ENCODE results near the gene MRPS27. TPM values are rescaled to one million over a fixed set of nuclear protein-coding genes. Genes with fewer than 3 reads are reported as not detected.

The MRPS27 gene
- total RNA-seq, 1 donor from 2014 or later, result 37.0 TPM

DNA sequence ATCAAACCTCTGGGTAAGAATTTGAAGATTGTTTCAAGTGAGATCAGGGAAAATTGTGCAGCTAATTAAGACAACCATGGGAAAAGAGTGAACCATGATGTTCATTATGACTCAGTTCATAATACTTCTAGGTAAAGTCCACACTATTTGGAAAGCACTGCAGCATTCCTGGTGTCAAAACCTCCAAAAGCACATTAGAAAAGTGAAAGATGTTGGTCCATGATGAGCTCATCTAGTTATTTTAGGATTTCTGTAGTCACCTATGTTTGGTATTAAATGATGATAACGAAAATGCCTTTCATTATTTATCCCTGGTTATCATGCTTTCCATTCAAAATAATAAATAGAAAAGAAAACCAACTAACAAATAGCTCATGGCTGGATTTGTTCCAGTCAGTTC is 49.3 kb upstream of the MRPS27 start:
- Histone ChIP-seq H3K9ac (ENCODE audit: low read length) (no peak overlapping the region), H2AFZ (ENCODE audit: low read depth, low read length) (no peak overlapping the region), H3K4me3 (ENCODE audit: insufficient read depth, low read depth, low read length) (no peak overlapping the region), H3K79me2 (ENCODE audit: insufficient read depth, low read length) (no peaks in the 10 kb centered on the region), H3K27ac (ENCODE audit: low read depth, low read length) (no peak overlapping the region), H3K27me3 (ENCODE audit: insufficient read depth, low read length) (no peaks in the 10 kb centered on the region), H4K20me1 (ENCODE audit: insufficient read depth, low read length) (no peaks in the 10 kb centered on the region), H3K9me3 (ENCODE audit: insufficient read depth, low read depth, low read length) (no peaks in the 10 kb centered on the region), H3K4me2 (ENCODE audit: low read length) (no peak overlapping the region), H3K4me1 (ENCODE audit: insufficient read depth, low read length) (peaks cover 14% of the 10 kb centered on the region), H3K36me3 (ENCODE audit: insufficient read depth, low read length) (no peaks in the 10 kb centered on the region)
- peak; percentile 89 for DNase-seq (ENCODE audit: low read depth)
- peaks cover 32% of the 10 kb centered on the region for H3K4me1 Mint-ChIP-seq (ENCODE audit: low read depth, unreplicated experiment)
- TF ChIP-seq EZH2 (IDR thresholded peaks at IDR 0.05; ENCODE audit: insufficient read depth, low read length), result no peak
- TF ChIP-seq, protein P1, sequence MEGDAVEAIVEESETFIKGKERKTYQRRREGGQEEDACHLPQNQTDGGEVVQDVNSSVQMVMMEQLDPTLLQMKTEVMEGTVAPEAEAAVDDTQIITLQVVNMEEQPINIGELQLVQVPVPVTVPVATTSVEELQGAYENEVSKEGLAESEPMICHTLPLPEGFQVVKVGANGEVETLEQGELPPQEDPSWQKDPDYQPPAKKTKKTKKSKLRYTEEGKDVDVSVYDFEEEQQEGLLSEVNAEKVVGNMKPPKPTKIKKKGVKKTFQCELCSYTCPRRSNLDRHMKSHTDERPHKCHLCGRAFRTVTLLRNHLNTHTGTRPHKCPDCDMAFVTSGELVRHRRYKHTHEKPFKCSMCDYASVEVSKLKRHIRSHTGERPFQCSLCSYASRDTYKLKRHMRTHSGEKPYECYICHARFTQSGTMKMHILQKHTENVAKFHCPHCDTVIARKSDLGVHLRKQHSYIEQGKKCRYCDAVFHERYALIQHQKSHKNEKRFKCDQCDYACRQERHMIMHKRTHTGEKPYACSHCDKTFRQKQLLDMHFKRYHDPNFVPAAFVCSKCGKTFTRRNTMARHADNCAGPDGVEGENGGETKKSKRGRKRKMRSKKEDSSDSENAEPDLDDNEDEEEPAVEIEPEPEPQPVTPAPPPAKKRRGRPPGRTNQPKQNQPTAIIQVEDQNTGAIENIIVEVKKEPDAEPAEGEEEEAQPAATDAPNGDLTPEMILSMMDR (IDR thresholded peaks at IDR 0.05; ENCODE audit: insufficient read depth, low read depth, low read length), result no peak
- no peak overlapping the region for H3K27ac Mint-ChIP-seq (ENCODE audit: unreplicated experiment)
- no peaks in the 10 kb centered on the region for H3K36me3 Mint-ChIP-seq (ENCODE audit: low read depth, unreplicated experiment)
- no peaks in the 10 kb centered on the region for H3K27me3 Mint-ChIP-seq (ENCODE audit: low read depth, unreplicated experiment)
- H3K4me3 Mint-ChIP-seq (ENCODE audit: unreplicated experiment), result no peak overlapping the region
- H3K9me3 Mint-ChIP-seq (ENCODE audit: unreplicated experiment), result no peaks in the 10 kb centered on the region
- FAIRE-seq, result no peak

DNA sequence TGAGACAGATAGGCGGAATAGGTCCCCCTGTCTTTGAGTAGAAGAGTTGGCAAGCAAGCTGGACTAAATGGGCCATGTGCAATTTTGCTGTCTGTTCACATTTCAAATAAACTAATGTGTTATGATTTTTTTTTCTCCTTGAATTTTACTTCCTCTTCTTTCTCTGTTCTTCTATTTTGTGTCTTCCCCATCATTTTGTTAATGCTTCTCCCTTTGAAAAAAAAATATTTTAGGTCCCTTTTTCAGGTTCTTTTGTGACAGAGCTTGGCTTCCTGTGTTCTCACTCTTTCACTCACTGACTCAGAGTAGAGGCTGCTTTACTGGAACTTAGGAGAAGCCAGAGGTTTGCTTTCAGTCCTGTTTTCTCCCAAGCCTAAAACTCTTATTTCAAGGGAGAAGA is 48.2 kb upstream of the MRPS27 start:
- Histone ChIP-seq H3K9ac (ENCODE audit: low read length) (no peak overlapping the region), H3K4me1 (ENCODE audit: insufficient read depth, low read length) (peaks cover 18% of the 10 kb centered on the region), H3K4me2 (ENCODE audit: low read length) (no peak overlapping the region), H3K27ac (ENCODE audit: low read depth, low read length) (no peak overlapping the region), H3K4me3 (ENCODE audit: insufficient read depth, low read depth, low read length) (no peak overlapping the region), H2AFZ (ENCODE audit: low read depth, low read length) (no peak overlapping the region), H3K27me3 (ENCODE audit: insufficient read depth, low read length) (no peaks in the 10 kb centered on the region), H4K20me1 (ENCODE audit: insufficient read depth, low read length) (no peaks in the 10 kb centered on the region), H3K79me2 (ENCODE audit: insufficient read depth, low read length) (no peaks in the 10 kb centered on the region), H3K36me3 (ENCODE audit: insufficient read depth, low read length) (no peaks in the 10 kb centered on the region), H3K9me3 (ENCODE audit: insufficient read depth, low read depth, low read length) (no peaks in the 10 kb centered on the region)
- TF ChIP-seq EZH2 (IDR thresholded peaks at IDR 0.05; ENCODE audit: insufficient read depth, low read length), result no peak
- TF ChIP-seq, protein P1 (IDR thresholded peaks at IDR 0.05; ENCODE audit: insufficient read depth, low read depth, low read length), result no peak
- H3K9me3 Mint-ChIP-seq (ENCODE audit: unreplicated experiment), result no peaks in the 10 kb centered on the region
- peaks cover 3% of the 10 kb centered on the region for H3K36me3 Mint-ChIP-seq (ENCODE audit: low read depth, unreplicated experiment)
- no peak overlapping the region for H3K4me3 Mint-ChIP-seq (ENCODE audit: unreplicated experiment)
- no peak for DNase-seq (ENCODE audit: low read depth)
- H3K4me1 Mint-ChIP-seq (ENCODE audit: low read depth, unreplicated experiment), result peaks cover 41% of the 10 kb centered on the region
- H3K27me3 Mint-ChIP-seq (ENCODE audit: low read depth, unreplicated experiment), result no peaks in the 10 kb centered on the region
- no peak for FAIRE-seq
- no peak overlapping the region for H3K27ac Mint-ChIP-seq (ENCODE audit: unreplicated experiment)

DNA sequence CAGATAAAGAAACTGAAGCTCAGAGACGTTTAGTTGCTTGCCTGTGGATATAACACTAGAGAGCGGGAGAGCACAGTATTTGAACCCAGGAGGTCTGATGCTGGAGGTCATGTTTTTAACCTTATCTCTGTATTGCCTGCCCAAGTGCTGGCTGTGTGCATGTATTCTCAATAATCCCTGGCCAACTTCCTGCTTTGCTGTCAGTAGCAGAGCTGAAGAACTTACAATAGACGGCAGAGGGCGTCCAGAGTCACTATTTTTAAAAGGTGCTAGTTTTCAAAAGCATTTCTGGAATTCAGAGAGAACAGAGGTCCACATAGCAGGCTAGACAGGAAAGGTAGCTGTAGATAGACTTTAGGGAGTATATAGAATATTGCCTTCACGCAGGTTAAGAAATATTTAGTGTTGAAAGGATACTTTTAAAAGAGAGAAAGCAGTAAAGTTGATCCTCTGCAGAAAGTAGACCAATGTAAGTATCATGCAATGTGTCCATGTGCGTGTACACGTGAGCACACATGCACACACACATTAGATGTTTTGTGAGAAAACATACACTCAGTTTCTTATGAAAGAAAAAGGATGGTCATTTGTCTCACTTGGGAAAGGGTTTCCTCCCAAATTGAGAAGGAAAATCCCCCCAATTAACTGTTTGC is 46.4 kb upstream of the MRPS27 start:
- Mint-ChIP-seq H3K9me3 (ENCODE audit: unreplicated experiment) (peaks cover 2% of the 10 kb centered on the region), H3K27ac (ENCODE audit: unreplicated experiment) (peak overlapping the region; percentile 48), H3K4me3 (ENCODE audit: unreplicated experiment) (no peak overlapping the region), H3K4me1 (ENCODE audit: low read depth, unreplicated experiment) (peaks cover 51% of the 10 kb centered on the region), H3K36me3 (ENCODE audit: low read depth, unreplicated experiment) (peaks cover 10% of the 10 kb centered on the region), H3K27me3 (ENCODE audit: low read depth, unreplicated experiment) (no peaks in the 10 kb centered on the region)
- Histone ChIP-seq H3K79me2 (ENCODE audit: insufficient read depth, low read length) (no peaks in the 10 kb centered on the region), H3K4me1 (ENCODE audit: insufficient read depth, low read length) (peaks cover 26% of the 10 kb centered on the region), H4K20me1 (ENCODE audit: insufficient read depth, low read length) (no peaks in the 10 kb centered on the region), H3K9ac (ENCODE audit: low read length) (no peak overlapping the region), H3K27ac (ENCODE audit: low read depth, low read length) (no peak overlapping the region), H3K36me3 (ENCODE audit: insufficient read depth, low read length) (no peaks in the 10 kb centered on the region), H2AFZ (ENCODE audit: low read depth, low read length) (no peak overlapping the region), H3K4me3 (ENCODE audit: insufficient read depth, low read depth, low read length) (no peak overlapping the region), H3K27me3 (ENCODE audit: insufficient read depth, low read length) (no peaks in the 10 kb centered on the region), H3K9me3 (ENCODE audit: insufficient read depth, low read depth, low read length) (no peaks in the 10 kb centered on the region), H3K4me2 (ENCODE audit: low read length) (no peak overlapping the region)
- peak; percentile 23 for FAIRE-seq
- TF ChIP-seq EZH2 (IDR thresholded peaks at IDR 0.05; ENCODE audit: insufficient read depth, low read length), result no peak
- TF ChIP-seq, protein P1 (IDR thresholded peaks at IDR 0.05; ENCODE audit: insufficient read depth, low read depth, low read length), result peak; percentile 88
- peak; percentile 55 for DNase-seq (ENCODE audit: low read depth)
